Iris pigment epithelial cell (primary cell): ENCODE results near the gene HIGD1A.

Experiments used
- DNase-seq: peaks from one replicate; pipeline ENCODE4 v3.0.0-alpha.2; 2011; ENCODE audit warnings: low read depth

Gene HIGD1A

GRCh38 chr3:42804106-42804830, at the start of gene HIGD1A:
Gene HIGD1A (minus strand): TSS chr3:42804490. CDS start chr3:42794253, 10,237 bp downstream.
- DNase-seq, result peak; percentile 97

- DNase-seq, result peak; percentile 78
Measured at GRCh38 chr3:42853739-42854302, 49.5 kb upstream of the HIGD1A start.

GRCh38 chr3:42853056-42853455, 48.8 kb upstream of the HIGD1A start:
- DNase-seq, result no peak

- DNase-seq, result peak; percentile 77
Measured at GRCh38 chr3:42852441-42852840, 48.2 kb upstream of the HIGD1A start.

DNA sequence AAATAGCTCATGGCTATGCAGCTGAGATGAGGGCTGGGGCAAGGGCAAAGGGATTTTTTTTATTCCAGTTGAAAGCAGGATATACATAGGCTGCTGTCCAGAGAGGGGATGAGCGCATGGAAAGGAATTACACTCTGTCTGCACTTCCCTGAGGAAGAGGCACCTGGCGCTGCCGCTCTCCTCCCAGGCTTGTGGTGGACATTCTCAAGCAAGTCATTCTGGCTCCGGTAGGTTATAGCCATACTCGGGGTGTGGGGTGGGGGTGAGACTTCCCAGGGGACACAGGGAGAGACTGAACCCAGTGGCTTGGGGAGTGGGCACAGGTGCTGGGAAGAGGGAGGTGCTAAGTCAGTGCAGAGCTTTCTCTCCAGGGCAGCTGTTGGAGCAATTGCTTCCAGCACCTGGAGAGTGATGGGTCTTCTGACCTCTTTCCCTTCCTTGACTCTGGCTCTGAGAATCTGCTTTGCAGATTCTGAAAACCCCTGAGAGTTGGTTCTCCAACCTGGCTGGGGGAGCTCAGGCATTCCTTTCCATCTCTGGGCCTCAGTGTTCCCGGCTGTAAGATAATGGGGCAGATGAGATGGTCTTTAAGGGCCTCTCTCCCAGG, 47.0 kb upstream of the HIGD1A start:
- DNase-seq, result peak; percentile 17

DNA sequence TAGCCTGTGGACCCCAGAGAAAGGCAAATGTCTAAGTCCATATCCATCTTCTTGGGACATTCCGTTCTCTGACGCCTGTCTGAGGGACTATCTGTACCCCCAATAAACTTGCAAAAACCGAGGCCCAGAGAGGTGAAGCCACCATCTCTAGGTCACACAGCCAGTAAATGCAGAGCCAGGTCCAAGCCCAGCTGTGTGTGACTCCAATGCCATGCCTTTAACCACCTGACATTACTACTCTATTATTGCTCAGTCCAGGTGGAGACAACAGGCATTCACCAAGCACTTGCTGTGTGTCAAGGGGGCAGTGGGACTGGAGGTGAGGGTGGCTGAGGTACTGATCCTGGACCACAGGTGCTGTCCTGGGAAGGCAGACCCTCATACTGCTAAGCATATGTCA, 46.0 kb upstream of the HIGD1A start:
- DNase-seq, result no peak

- DNase-seq, result no peak
Measured at GRCh38 chr3:42849017-42849416, 44.7 kb upstream of the HIGD1A start.

GRCh38 chr3:42847731-42848130, 43.4 kb upstream of the HIGD1A start:
- DNase-seq, result no peak

DNA sequence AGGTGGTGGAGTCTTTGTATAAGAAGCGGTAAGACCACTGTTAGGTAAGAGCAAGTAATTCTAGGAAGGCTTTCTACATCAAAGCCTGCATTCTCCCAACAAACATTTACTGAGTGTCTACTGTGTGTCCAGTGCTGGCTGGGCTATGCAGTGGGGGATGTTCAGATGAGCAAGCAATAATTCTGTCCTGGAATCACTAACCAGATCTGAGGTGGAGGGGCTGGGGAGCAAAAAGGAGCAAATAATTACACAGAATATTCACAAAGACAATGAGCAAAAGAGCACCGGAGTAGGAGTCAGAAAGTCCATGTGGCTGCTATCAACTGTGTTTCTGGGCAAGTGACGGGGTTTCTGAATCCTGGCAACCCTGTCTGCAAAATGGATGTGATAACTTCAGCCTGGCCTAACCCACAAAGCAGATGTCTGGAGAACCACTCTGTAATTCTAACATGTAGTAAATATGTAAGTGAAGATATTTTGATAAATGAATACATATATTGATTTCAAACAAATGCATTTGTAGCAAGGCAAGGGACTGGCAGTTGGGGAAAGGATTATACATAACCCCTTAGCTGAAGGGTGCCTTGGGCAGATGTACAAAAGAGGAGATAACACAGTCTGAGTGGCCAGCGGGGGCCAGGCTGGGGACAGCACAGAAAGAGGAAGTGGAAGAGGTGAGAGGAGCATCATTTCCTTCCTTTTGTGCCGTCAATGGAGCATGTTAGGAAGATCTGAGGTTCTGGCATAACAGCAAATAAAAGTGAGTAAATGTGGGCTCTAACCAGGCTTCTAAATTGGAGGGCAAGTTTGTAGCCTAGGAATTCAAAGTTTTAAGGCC, 42.6 kb upstream of the HIGD1A start:
- no peak for DNase-seq

DNA sequence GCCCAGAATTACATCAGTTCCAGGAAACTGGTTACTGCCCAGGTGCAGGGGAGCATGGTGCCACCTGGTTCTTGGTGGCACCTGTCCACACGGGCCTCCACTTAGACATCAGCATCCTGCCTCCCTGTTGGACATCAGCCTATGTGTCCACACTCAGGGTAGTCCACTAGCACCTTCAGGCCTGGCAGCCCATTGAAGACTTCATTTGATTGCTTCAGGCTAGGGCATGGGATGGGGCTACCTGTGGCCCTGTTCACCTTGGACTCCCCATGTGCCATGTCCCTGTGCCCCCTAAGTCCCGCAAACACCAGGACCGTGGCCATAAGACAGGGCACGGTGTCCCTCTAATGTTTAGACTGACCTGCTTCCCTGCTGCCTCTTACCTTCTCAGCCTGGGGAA, 40.5 kb upstream of the HIGD1A start:
- DNase-seq, result no peak

GRCh38 chr3:42844412-42844713, 40.1 kb upstream of the HIGD1A start:
- DNase-seq, result no peak

- DNase-seq, result no peak
Measured at GRCh38 chr3:42843713-42844411, 39.6 kb upstream of the HIGD1A start.

- DNase-seq, result no peak
Measured at GRCh38 chr3:42841332-42841731, 37.0 kb upstream of the HIGD1A start.

DNA sequence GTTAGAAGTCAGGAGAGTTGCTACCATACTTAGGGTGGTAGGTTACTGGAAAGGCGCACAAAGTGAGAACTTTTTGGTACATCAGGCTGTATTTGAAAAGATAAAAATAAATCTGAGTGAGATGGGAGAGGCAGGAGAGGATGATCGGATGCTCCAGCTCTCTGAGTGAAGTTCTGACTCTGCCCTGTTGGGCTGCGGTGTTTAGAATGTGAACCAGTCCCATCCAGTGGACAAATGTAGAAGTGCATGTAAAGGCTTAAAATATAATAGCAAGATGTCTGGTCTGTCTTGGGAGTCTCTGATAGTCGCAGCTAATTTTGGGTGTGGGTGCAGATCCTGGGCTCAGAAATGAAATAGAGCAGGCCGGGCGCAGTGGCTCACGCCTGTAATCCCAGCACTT, 35.3 kb upstream of the HIGD1A start:
- peak; percentile 77 for DNase-seq

DNA sequence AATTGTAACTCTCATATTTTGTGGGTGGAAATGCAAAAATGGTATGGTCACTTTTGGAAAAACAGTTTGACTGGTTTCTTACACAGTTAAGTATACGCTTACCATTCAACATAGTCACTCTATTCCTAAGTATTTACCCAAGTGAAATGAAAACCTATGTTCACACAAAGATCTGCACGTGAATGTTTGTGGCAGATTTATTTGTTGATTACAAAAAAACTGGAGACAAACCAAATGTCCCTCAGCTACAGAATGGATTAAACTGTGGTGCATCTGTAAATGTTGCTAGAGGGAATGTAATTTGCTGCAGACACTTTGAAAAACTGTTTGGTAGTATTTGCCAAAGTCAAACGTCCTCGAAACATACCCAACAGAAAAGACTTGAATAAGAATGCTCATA, 34.3 kb upstream of the HIGD1A start:
- DNase-seq, result no peak

DNA sequence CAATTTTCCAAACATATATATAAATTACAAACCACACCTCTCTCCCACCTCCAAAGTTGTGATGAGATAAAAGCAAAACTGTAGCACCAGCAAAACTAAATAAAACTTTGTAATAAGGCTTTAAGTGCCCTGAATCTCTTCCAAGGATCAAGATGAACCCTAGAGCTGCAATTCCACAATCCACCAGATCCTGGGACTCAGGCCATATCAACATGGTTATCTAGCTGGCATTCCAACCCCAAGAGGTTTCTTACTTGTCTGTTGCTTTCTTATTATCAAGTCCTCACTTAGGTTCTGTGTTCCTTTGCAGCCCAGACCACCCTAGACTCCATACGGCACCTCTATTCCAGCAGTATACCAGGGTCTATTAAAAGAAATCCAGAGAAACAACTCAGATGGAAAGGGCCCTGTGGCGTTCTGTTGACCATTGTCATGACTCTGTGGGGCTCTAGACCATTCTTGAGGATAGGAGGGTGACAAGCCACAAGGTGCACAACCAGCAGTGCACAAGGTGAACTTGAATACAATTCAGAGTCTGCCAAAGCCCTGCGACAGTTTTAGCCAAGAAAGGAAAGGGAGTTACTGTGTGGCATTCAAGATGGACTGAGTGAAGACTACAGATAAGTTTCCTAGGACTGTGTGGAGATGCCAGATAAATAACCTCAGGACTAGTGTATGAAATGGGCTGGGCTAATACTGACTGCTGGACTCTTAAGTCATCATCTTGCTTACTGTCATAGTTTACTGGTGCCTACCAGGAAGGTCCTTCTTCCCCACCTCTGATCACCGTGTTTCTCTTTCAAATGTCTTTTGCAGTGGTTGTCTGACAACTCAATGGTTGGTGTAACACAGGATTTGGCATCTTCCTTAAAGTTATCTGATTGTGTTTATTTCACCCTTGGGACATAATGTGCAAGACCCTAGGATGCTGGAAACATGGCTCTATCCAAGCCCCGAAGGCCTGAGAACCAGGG, 32.1 kb upstream of the HIGD1A start:
- DNase-seq, result no peak

GRCh38 chr3:42831321-42831713, 27.0 kb upstream of the HIGD1A start:
- peak; percentile 46 for DNase-seq

GRCh38 chr3:42830437-42831320, 26.4 kb upstream of the HIGD1A start:
- peak; percentile 47 for DNase-seq

GRCh38 chr3:42829628-42830436, 25.5 kb upstream of the HIGD1A start:
- no peak for DNase-seq
